C1 segment of cervical spinal cord (tissue), 14 donors: ENCODE results near the gene HSPB8.
A peak's percentile ranks its signal among the peaks of the same experiment; 100 is the strongest.

Experiments used
- DNase-seq, 14 donors: peaks; one replicate each; lab custom pipeline; 2025; lab: John Stamatoyannopoulos, UW

Gene HSPB8, protein sequence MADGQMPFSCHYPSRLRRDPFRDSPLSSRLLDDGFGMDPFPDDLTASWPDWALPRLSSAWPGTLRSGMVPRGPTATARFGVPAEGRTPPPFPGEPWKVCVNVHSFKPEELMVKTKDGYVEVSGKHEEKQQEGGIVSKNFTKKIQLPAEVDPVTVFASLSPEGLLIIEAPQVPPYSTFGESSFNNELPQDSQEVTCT

DNA sequence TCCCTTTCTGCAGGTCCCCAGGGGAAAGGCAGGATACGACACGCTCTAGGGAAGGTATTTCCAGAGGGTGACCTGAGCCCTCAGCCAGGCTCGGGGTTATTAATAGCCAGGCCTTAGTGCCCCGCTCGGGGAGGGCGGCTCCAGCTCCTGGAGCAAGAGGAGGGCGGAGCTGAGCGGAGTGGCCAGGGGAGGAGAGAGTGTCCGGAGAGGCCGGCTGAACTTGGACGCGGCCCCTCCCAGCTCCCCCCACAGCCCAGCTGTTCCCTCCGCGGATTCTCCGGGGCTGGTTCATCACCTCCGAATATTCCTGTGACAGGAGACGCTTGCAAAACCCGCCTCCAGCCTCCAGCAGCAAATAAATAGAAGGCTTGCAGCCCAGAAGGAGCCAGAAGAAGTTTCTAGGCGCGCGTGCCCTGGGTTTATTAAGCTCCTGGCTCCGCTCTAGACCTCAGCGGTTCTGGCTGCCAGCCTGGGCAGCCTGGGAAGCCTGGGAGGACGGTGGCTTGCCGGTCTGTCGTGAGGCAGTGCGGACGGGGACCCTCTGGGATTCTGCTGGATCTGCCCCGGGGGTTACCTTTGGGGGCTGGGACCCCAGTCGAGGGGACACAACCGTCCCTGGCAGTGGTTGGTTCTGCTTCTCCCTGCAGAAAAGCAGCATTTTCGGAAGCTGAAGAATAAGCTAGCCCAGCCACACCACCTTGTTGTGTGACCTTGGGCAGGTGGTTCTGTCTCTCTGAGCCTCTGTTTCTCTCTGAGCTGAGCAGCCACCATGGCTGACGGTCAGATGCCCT lies at the start of gene HSPB8:
Gene HSPB8 (plus strand): TSS at position 388 of the 791 bp plus-strand sequence. CDS start 382 bp downstream, at position 770.
- DNase-seq: peak in 13 of 14 donors; percentile 19 to 85 (median 54)

DNA sequence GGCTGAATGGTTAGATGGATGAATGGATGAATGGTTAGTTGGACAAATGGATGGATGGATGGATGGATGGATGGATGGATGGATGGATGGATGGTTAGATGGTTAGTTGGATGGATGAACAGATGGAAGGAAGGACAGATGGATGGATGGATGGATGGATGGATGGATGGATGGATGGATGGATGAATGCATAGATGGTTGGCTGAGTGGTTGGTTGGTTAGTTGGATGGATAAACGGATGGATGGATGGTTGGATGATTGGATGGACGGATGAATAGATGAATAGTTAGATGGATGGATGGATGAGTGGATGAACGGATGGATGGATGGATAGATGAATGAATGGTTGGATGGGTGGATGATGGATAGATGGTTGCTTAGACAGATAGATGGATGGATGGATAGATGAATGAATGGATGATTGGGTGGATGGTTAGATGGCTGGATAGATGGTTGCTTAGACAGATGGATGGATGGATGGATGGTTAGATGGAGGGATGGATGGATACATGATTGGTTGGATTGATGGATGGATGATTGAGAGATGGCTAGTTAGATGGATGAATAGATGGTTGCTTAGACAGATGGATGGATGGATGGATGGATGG lies 48.8 kb upstream of the HSPB8 start:
- no peak for DNase-seq

DNA sequence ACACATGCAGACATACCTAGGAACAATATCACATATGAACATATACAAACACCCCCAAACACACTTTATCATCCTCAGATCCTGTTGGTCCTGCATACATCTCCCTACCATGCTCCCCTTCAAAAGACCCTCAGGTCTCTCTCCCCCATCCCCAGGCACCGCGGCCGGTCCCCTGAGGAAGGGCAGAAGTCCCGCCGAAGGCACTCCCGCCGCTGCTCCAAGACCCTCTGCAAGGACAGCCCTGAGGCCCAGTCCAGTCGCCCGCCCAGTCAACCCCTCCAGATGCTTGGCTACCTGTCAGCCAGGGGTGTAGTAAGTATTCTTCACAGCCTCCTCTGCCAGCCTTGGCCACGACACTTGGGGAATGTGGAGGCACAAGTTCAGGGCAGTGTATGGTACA lies 48.2 kb upstream of the HSPB8 start:
- no peak for DNase-seq

- no peak for DNase-seq
These were observed 44.3 kb upstream of the HSPB8 start for GRCh38 chr12:119134284-119135072.

GRCh38 chr12:119136811-119137410 lies 41.8 kb upstream of the HSPB8 start:
- DNase-seq: no peak

GRCh38 chr12:119139448-119139847 lies 39.3 kb upstream of the HSPB8 start:
- DNase-seq: no peak

GRCh38 chr12:119145367-119145766 lies 33.4 kb upstream of the HSPB8 start:
- no peak for DNase-seq

GRCh38 chr12:119147847-119148448 lies 30.8 kb upstream of the HSPB8 start:
- DNase-seq: peak in 4 of 14 donors; percentile 0 to 57 (median 16)

DNA sequence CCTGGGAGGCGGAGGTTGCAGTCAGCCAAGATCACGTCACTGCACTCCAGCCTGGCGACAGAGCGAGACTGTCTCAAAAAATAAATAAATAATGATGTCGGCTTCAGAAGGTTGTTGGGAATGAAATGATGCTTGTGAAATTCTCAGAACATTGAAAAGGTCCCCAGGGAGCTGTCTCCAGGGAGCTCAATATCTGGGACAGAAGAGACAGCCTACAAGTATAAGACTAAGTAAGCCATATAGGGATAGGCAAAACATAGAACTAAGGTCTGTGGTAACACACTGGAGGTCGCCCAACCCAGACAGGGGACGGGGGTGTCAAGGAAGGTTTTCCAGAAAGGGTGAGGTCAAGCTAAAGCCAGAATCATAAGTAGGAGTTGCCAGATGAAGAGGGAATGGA lies 29.5 kb upstream of the HSPB8 start:
- DNase-seq: no peak

- DNase-seq: no peak
These were observed 27.2 kb upstream of the HSPB8 start for GRCh38 chr12:119151445-119152026.

DNA sequence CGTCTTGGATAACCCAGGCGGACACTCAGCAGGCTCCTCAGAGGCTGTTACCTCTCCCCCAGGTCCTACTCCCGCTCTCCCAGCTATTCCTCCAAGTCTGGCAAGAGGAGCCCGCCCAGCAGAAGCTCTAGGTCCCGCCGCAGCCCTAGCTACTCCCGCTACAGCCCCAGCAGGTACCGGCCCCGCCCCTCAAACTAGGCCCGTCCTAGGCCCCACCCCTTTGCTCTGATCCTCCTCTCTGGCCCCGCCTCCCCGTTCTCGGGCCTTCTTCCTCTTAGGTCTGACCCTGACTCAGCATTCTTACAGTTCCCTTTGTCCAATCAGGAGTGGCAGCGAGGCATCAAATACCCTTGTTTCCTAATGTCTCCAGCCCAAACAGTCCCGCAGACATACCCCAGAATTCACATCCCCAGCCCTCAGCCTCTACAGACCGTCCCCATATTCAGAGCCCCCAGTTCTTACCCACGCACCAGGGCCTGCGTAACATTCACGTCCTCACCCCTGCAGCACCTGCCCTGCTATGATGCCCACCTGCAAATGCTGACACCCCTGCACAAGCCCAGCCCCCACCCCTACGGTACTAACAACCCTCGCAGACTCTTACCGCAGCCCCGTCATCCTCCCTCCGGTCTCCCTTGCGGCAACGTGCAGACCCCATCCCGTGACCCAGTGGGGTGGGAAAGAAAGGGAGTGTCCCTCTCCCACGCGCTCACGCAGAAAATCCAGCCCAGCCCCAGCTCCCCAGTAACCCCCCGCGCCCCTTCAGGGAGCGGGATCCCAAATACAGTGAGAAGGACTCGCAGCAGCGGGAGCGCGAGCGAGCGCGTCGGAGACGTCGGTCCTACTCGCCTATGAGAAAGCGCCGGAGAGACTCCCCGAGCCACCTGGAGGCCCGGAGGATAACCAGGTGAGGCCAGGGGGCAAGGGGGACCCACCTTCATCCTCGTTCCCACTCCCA lies 25.0 kb upstream of the HSPB8 start:
- peak in 7 of 14 donors; percentile 7 to 31 (median 21) for DNase-seq

- DNase-seq: no peak
These were observed 24.3 kb upstream of the HSPB8 start for GRCh38 chr12:119154435-119154818.

DNA sequence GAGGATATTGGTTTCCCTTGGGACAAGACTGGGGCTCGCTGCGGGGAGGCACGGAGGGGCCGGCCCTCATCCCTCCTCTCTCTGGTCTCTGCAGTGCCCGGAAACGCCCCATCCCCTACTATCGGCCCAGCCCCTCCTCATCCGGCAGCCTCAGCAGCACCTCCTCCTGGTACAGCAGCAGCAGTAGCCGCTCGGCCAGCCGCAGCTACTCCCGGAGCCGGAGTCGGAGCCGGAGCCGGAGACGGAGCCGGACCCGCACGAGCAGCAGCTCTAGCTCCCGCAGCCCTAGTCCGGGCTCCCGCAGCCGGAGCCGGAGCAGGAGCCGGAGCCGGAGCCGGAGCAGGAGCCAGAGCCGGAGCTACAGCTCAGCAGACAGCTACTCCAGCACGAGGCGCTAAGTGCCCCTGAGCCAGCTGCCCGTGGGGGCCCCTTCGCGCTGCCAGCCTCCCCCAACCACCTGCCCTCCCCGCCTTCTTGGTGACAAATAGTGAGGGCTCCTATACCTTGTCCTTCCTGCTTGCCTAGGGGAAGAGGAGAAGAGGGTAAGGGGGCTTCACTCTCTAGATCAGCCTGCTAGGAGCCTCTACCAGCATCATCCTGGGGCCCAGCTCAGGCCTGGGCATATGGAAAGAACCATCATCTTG lies 22.2 kb upstream of the HSPB8 start:
- no peak for DNase-seq

GRCh38 chr12:119157528-119157927 lies 21.2 kb upstream of the HSPB8 start:
- DNase-seq: peak in 1 of 14 donors; percentile 67

- DNase-seq: peak in 1 of 14 donors; percentile 45
These were observed 20.8 kb upstream of the HSPB8 start for GRCh38 chr12:119157978-119158377.

DNA sequence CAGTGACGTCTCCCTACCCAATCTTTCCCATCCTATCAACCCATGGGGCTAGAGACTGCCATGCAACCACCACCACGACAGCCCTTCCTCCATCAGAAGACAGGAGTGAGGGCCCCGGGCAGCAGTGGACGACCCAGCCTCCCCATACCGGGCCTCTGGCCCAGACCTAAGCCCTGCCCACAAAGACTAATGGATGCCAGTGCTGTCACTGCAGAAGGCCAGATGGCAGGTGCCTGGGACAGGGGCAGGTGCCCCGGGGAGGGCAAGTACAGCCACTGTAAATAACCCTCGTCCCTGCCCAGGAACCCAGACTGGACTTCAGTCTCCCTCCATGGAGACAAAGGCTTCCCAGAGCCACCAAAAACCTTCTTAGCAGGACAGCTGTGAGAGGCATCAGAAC lies 20.3 kb upstream of the HSPB8 start:
- peak in 1 of 14 donors; percentile 31 for DNase-seq

DNA sequence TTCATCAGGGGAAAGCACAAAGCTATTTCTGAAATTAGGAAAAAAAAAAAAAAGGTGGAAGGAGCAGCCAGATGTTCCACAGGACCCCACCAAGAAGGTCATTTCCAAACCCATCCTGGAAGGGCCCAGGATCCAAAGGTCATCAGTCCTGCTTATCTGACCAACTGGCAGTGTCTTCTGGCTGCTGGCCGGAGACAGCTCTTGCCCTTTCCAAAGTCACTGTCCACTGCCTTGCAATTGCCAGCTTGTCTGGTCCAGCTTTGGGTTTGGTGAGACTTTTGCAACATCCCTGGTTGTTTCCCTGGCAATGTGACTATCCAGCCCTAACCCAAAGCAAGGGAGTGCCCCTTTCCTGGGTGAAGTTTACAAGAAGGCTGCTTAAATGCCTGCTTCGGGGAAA lies 18.9 kb upstream of the HSPB8 start:
- peak in 1 of 14 donors; percentile 3 for DNase-seq

- no peak for DNase-seq
These were observed 10.8 kb upstream of the HSPB8 start for GRCh38 chr12:119167902-119168301.

GRCh38 chr12:119168721-119169120 lies 10.0 kb upstream of the HSPB8 start:
- no peak for DNase-seq
